HL-60 (cell line): ENCODE data around the gene NUS1.

Experiments
- GABPA ChIP-seq: IDR thresholded peaks from 2 replicates; pipeline ENCODE4 v1.6.1; 2012; ENCODE audit warnings: low read depth
- POLR2AphosphoS5 ChIP-seq: IDR thresholded peaks from 2 replicates; pipeline ENCODE4 v1.6.1; 2012; ENCODE audit warnings: low read depth
- TF ChIP-seq, protein P1 (sequence below): IDR thresholded peaks from one replicate; pipeline ENCODE4 v1.5.1; 2011; ENCODE audit warnings: low read length, control low read depth, inconsistent platforms; ENCODE audit not compliant: insufficient read depth

DNA sequence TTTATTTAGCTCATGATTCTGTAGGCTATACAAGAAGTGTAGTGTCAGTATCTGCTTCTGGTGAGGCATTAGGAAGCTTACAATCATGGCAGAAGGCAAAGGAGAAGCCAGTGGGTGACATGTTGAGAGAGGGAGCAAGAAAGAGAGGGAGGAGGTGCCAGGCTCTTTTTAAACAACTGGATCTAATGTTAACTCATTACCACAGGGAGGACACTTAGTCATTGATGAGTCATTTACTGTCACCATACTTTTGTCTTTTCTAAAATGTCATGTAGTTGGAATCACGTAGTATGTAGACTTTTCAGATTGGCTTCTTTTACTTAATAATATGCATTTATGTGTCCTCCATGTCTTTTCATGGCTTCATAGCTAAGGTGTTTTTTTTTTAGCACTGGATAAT is 58.1 kb downstream of the NUS1 start:
- TF ChIP-seq, protein P1, sequence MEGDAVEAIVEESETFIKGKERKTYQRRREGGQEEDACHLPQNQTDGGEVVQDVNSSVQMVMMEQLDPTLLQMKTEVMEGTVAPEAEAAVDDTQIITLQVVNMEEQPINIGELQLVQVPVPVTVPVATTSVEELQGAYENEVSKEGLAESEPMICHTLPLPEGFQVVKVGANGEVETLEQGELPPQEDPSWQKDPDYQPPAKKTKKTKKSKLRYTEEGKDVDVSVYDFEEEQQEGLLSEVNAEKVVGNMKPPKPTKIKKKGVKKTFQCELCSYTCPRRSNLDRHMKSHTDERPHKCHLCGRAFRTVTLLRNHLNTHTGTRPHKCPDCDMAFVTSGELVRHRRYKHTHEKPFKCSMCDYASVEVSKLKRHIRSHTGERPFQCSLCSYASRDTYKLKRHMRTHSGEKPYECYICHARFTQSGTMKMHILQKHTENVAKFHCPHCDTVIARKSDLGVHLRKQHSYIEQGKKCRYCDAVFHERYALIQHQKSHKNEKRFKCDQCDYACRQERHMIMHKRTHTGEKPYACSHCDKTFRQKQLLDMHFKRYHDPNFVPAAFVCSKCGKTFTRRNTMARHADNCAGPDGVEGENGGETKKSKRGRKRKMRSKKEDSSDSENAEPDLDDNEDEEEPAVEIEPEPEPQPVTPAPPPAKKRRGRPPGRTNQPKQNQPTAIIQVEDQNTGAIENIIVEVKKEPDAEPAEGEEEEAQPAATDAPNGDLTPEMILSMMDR, result no peak
- no peak for TF ChIP-seq GABPA
- TF ChIP-seq POLR2AphosphoS5, result no peak
